ENCODE data around the gene BPIFB1. TPM values are rescaled to one million over a fixed set of nuclear protein-coding genes. Genes with fewer than 3 reads are reported as not detected.

BPIFB1 gene
- total and polyA plus RNA-seq, 9 of the 15 experiments (the other 6 are each of a cell fraction or from before 2014, with no cell fraction given) = not detected

- TF ChIP-seq ATF4 (CRISPR knock-in tag; IDR thresholded peaks at IDR 0.05) = no peak
- TF ChIP-seq ZNF253 (CRISPR knock-in tag; conservative IDR thresholded peaks at IDR 0.05) = no peak
- no peak for TF ChIP-seq NCOA4 (IDR thresholded peaks at IDR 0.05; ENCODE audit: partially characterized antibody)
- TF ChIP-seq BCL6 (CRISPR knock-in tag; IDR thresholded peaks at IDR 0.05) = no peak
- TF ChIP-seq CXXC5 (CRISPR knock-in tag; IDR thresholded peaks at IDR 0.05) = no peak
- TF ChIP-seq REST (IDR thresholded peaks at IDR 0.05; ENCODE audit: borderline replicate concordance) = no peak
- no peak for TF ChIP-seq REST (CRISPR knock-in tag; IDR thresholded peaks at IDR 0.05; ENCODE audit: low read depth)
- no peak for TF ChIP-seq BRF1 (IDR thresholded peaks at IDR 0.05; ENCODE audit: borderline replicate concordance, extremely low read depth, insufficient read length)
Measured at GRCh38 chr20:33328157-33329137, 45.4 kb downstream of the BPIFB1 start (continued).

All from K562 (cell line).